ENCODE data around the gene C8A. TPM values are rescaled to one million over a fixed set of nuclear protein-coding genes. Genes with fewer than 3 reads are reported as not detected.

C8A gene
- total RNA-seq, 3 donors from 2014 or later (not counting 1 experiment from before 2014, with no cell fraction given): not detected

DNA sequence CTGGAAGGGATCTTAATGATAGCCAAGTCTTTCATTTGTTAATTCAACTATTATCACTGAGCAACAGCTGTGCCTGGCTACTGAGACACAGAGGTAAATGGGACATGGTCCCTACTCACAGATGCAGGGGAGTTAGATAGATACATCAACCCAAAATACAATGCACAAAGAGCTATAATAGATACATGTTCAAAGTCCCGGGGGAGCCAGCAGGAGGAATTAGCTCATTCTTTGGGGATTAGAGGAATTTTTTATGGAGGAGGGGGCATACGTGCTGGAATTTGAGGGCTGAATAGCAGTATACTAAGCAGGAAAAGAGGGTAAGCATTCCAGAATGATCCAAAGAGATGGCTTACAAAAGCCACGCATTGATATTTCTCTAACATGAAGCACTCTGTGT is 76.6 kb downstream of the C8A start:
- TF ChIP-seq, protein P1, sequence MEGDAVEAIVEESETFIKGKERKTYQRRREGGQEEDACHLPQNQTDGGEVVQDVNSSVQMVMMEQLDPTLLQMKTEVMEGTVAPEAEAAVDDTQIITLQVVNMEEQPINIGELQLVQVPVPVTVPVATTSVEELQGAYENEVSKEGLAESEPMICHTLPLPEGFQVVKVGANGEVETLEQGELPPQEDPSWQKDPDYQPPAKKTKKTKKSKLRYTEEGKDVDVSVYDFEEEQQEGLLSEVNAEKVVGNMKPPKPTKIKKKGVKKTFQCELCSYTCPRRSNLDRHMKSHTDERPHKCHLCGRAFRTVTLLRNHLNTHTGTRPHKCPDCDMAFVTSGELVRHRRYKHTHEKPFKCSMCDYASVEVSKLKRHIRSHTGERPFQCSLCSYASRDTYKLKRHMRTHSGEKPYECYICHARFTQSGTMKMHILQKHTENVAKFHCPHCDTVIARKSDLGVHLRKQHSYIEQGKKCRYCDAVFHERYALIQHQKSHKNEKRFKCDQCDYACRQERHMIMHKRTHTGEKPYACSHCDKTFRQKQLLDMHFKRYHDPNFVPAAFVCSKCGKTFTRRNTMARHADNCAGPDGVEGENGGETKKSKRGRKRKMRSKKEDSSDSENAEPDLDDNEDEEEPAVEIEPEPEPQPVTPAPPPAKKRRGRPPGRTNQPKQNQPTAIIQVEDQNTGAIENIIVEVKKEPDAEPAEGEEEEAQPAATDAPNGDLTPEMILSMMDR (IDR thresholded peaks at IDR 0.05): no peak
- no peaks in the 10 kb centered on the region for H3K36me3 Mint-ChIP-seq
- no peak for ATAC-seq
- Histone ChIP-seq H3K27me3 (ENCODE audit: control insufficient read depth, insufficient read depth, low read length) (no peaks in the 10 kb centered on the region), H3K9me3 (ENCODE audit: control insufficient read depth, insufficient read depth, low read length) (no peaks in the 10 kb centered on the region), H3K27ac (ENCODE audit: low read length) (no peak overlapping the region), H3K4me3 (ENCODE audit: low read length) (no peak overlapping the region), H3K36me3 (ENCODE audit: control insufficient read depth, insufficient read depth, low read length) (no peaks in the 10 kb centered on the region), H3K4me1 (ENCODE audit: control insufficient read depth, insufficient read depth, low read length) (no peaks in the 10 kb centered on the region)
- DNase-seq: no peak
- no peaks in the 10 kb centered on the region for H3K4me1 Mint-ChIP-seq
- no peak overlapping the region for H3K27ac Mint-ChIP-seq
- H3K27me3 Mint-ChIP-seq (ENCODE audit: low read depth in 2 of 2): peaks cover 0 to 13% of the 10 kb centered on the region in 2 donors
- intact Hi-C loops (cut with micrococcal nuclease): no loop called here
- WGBS (ENCODE audit: insufficient coverage): 53% methylated on average over 2 of the region's 3 CpGs
- H3K9me3 Mint-ChIP-seq: peaks cover 0 to 3% of the 10 kb centered on the region in 2 donors
- H3K4me3 Mint-ChIP-seq: no peak overlapping the region

DNA sequence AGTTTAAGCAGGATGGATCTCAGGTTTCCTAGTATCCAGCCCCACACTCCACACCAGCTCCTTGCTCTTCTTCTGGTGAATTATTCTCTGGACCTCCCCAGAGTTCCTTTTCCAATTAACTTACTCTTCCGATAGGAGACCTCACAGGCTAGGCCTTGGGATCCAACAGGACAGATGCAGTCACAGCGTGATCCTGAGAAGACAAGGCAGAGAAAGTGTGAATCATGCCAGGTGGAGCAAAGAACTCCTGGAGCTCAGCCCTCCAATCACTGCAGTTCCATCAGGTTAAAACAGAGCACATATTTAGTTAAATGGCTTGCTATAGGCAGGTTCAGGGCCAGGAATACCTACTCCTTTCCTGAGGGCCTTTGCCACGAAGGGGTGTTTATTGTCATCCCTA is 77.1 kb downstream of the C8A start:
- TF ChIP-seq, protein P1 (IDR thresholded peaks at IDR 0.05): no peak
- no peak for ATAC-seq
- H3K9me3 Mint-ChIP-seq: peaks cover 0 to 3% of the 10 kb centered on the region in 2 donors
- Histone ChIP-seq H3K36me3 (ENCODE audit: control insufficient read depth, insufficient read depth, low read length) (no peaks in the 10 kb centered on the region), H3K9me3 (ENCODE audit: control insufficient read depth, insufficient read depth, low read length) (no peaks in the 10 kb centered on the region), H3K27me3 (ENCODE audit: control insufficient read depth, insufficient read depth, low read length) (no peaks in the 10 kb centered on the region), H3K4me1 (ENCODE audit: control insufficient read depth, insufficient read depth, low read length) (no peaks in the 10 kb centered on the region), H3K27ac (ENCODE audit: low read length) (no peak overlapping the region), H3K4me3 (ENCODE audit: low read length) (no peak overlapping the region)
- 79% methylated on average over 3 of the region's 3 CpGs for WGBS (ENCODE audit: insufficient coverage)
- intact Hi-C loops (cut with micrococcal nuclease): no loop called here
- no peaks in the 10 kb centered on the region for H3K36me3 Mint-ChIP-seq
- H3K4me3 Mint-ChIP-seq: no peak overlapping the region
- no peaks in the 10 kb centered on the region for H3K4me1 Mint-ChIP-seq
- no peak overlapping the region for H3K27ac Mint-ChIP-seq
- no peak for DNase-seq
- H3K27me3 Mint-ChIP-seq (ENCODE audit: low read depth in 2 of 2): peaks cover 0 to 13% of the 10 kb centered on the region in 2 donors

DNA sequence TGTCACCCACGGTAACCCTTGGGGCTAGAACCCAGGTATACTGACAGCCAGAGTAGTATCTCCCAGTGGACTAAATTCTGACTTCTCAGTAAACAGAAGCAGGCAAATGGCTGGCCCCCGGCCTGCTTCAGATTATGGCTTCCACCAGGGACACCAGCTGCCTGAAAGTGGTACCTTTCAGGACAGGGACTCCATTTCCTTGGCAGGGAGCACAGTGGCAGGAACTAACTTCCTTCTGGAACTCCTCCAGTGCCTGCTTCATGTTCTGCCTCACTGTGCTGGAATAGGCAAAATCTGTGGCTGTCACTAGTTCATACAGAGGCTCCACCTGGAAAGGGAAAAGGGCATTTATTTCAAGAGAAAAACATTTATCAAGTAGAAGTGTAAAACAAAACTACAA is 78.6 kb downstream of the C8A start:
- intact Hi-C loops (cut with micrococcal nuclease): no loop called here
- Histone ChIP-seq H3K36me3 (ENCODE audit: control insufficient read depth, insufficient read depth, low read length) (no peaks in the 10 kb centered on the region), H3K27me3 (ENCODE audit: control insufficient read depth, insufficient read depth, low read length) (no peaks in the 10 kb centered on the region), H3K9me3 (ENCODE audit: control insufficient read depth, insufficient read depth, low read length) (no peaks in the 10 kb centered on the region), H3K27ac (ENCODE audit: low read length) (no peak overlapping the region), H3K4me3 (ENCODE audit: low read length) (no peak overlapping the region), H3K4me1 (ENCODE audit: control insufficient read depth, insufficient read depth, low read length) (no peaks in the 10 kb centered on the region)
- no peak for DNase-seq
- Mint-ChIP-seq H3K27me3 (ENCODE audit: low read depth in 2 of 2) (peaks cover 5 to 15% of the 10 kb centered on the region in 2 donors), H3K27ac (no peak overlapping the region), H3K4me1 (no peaks in the 10 kb centered on the region), H3K4me3 (no peak overlapping the region), H3K9me3 (peaks cover 0 to 3% of the 10 kb centered on the region in 2 donors), H3K36me3 (no peaks in the 10 kb centered on the region)
- TF ChIP-seq, protein P1 (IDR thresholded peaks at IDR 0.05): no peak
- 75% methylated on average over 2 of the region's 2 CpGs for WGBS (ENCODE audit: insufficient coverage)
- no peak for ATAC-seq

DNA sequence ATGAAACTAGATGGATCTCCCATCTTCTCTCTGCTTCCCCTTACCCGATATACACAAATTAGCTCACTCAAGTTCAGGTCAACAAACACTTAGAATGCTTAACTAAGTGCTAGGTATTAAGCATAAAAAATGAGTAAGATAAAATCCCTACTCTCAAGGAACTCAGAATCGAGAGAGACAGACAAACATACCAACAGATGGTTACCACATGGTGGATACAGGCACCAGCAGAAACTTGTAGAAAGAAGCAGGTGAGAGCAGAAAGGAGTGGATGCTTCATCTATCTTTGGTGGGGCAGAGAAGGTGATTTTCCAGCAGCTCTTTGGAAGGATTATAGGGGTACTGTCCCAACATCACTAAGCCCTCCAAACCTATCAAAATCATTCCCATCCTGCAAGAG is 79.0 kb downstream of the C8A start:
- no peak overlapping the region for H3K27ac ChIP-seq (ENCODE audit: low read length)
- no peaks in the 10 kb centered on the region for H3K9me3 ChIP-seq (ENCODE audit: control insufficient read depth, insufficient read depth, low read length)
- no peak overlapping the region for H3K4me3 ChIP-seq (ENCODE audit: low read length)
- peaks cover 10 to 18% of the 10 kb centered on the region in 2 donors for H3K27me3 Mint-ChIP-seq (ENCODE audit: low read depth in 2 of 2)
- H3K4me1 ChIP-seq (ENCODE audit: control insufficient read depth, insufficient read depth, low read length): no peaks in the 10 kb centered on the region
- peaks cover 0 to 3% of the 10 kb centered on the region in 2 donors for H3K9me3 Mint-ChIP-seq
- intact Hi-C loops (cut with micrococcal nuclease): no loop called here
- no peaks in the 10 kb centered on the region for H3K4me1 Mint-ChIP-seq
- no peak for ATAC-seq
- no peak for DNase-seq
- no peaks in the 10 kb centered on the region for H3K27me3 ChIP-seq (ENCODE audit: control insufficient read depth, insufficient read depth, low read length)
- H3K27ac Mint-ChIP-seq: no peak overlapping the region
- TF ChIP-seq, protein P1 (IDR thresholded peaks at IDR 0.05): no peak
- WGBS (ENCODE audit: insufficient coverage): no CpG with 5 or more reads among the region's 2 CpGs
- H3K4me3 Mint-ChIP-seq: no peak overlapping the region
- no peaks in the 10 kb centered on the region for H3K36me3 ChIP-seq (ENCODE audit: control insufficient read depth, insufficient read depth, low read length)
- no peaks in the 10 kb centered on the region for H3K36me3 Mint-ChIP-seq
